BLaER1 (cell line): ENCODE measurements around the gene CFAP99.
A peak's percentile ranks its signal among the peaks of the same experiment; 100 is the strongest.
"Not testable (repeated sequence)": the region's sequence is repeated elsewhere in the genome, so short reads cannot be mapped to it uniquely, and the experiment has no call there.

Source experiments
- H3K27ac ChIP-seq: shearing (Covaris generic); formaldehyde crosslinking; 2 replicates; pipeline ENCODE4 v1.8.1; 2022
- H3K27me3 ChIP-seq: shearing (Covaris generic); formaldehyde crosslinking; 2 replicates; pipeline ENCODE4 v1.8.1; 2022
- H3K36me3 ChIP-seq: shearing (Covaris generic); formaldehyde crosslinking; 2 replicates; pipeline ENCODE4 v1.8.1; 2022
- H3K4me1 ChIP-seq: shearing (Covaris generic); formaldehyde crosslinking; 2 replicates; pipeline ENCODE4 v1.8.1; 2022
- H3K4me2 ChIP-seq: shearing (Covaris generic); formaldehyde crosslinking; 2 replicates; pipeline ENCODE4 v1.8.1; 2022
- H3K4me3 ChIP-seq: shearing (Covaris generic); formaldehyde crosslinking; 2 replicates; pipeline ENCODE4 v1.8.1; 2022
- H3K9ac ChIP-seq: shearing (Covaris generic); formaldehyde crosslinking; 2 replicates; pipeline ENCODE4 v1.8.1; 2022
- H3K9me3 ChIP-seq: shearing (Covaris generic); formaldehyde crosslinking; 2 replicates; pipeline ENCODE4 v1.8.1; 2022
- H4K20me1 ChIP-seq: shearing (Covaris generic); formaldehyde crosslinking; 2 replicates; pipeline ENCODE4 v1.8.1; 2022
- Cebpa-rat ChIP-seq: shearing (Covaris generic); IDR thresholded peaks from 2 replicates; pipeline ENCODE4 v1.8.1; 2022

The CFAP99 gene

GRCh38 chr4:2418650-2419571, at the start of gene CFAP99:
CFAP99 (plus strand) TSS chr4:2418955.
- Histone ChIP-seq H3K36me3 (no peaks in the 10 kb centered on the region), H3K9ac (no peak within 1 kb of the TSS), H3K4me3 (peak within 1 kb of the TSS; percentile 70), H3K27ac (no peak within 1 kb of the TSS), H3K4me1 (peaks cover 55% of the 10 kb centered on the region), H4K20me1 (peaks cover 47% of the 10 kb centered on the region), H3K27me3 (peaks cover 83% of the 10 kb centered on the region), H3K4me2 (peak within 1 kb of the TSS; percentile 92), H3K9me3 (no peaks in the 10 kb centered on the region)
- TF ChIP-seq Cebpa-rat: no peak

- Histone ChIP-seq H3K9me3 (peaks cover 55% of the 10 kb centered on the region), H3K4me2 (no peak overlapping the region), H4K20me1 (no peaks in the 10 kb centered on the region), H3K27ac (no peak overlapping the region), H3K9ac (no peak overlapping the region), H3K36me3 (no peaks in the 10 kb centered on the region), H3K4me1 (peaks cover 10% of the 10 kb centered on the region; the same call in 1 of the 2 replicates), H3K4me3 (no peak overlapping the region), H3K27me3 (no peaks in the 10 kb centered on the region)
- no peak for TF ChIP-seq Cebpa-rat
These were observed 48.0 kb upstream of the CFAP99 start for GRCh38 chr4:2370597-2371320.

DNA sequence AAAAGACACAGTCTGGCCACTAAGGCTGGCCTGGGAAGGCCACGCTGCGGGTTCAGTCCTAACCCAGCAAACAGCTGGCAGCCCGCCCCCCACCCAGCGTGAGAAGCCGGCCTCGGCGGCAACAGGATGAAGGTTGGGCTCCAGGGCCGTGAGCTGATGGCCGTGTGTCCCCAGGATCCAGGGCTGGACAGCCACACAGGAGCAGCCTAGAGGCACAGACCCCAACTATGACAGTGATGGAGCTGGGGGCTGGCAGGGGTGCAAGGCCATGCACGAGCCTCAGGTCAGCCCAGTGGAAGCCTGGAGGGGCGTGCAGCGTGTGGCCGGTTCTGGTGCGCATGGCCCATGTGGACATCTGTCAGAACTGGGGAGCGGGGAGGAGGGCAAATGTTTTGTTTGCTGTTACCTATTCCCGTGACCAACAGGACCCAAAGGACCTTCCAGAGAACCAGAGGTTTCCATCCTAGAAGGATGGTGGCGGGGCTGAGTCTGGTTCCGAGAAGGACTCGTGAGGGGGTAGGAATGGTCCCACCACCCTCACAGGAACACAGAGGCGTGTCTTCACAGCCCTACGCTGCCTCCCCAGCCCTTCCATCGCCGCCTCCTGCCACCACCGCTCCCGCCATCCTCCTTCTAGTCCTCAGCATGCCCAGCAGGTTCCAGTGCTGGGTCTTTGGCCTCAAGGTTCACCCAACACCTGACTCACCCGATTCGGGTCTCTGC, 46.8 kb upstream of the CFAP99 start:
- H4K20me1 ChIP-seq: no peaks in the 10 kb centered on the region
- no peaks in the 10 kb centered on the region for H3K27me3 ChIP-seq
- no peaks in the 10 kb centered on the region for H3K36me3 ChIP-seq
- no peak overlapping the region for H3K4me2 ChIP-seq
- H3K4me1 ChIP-seq: no peaks in the 10 kb centered on the region
- H3K27ac ChIP-seq: no peak overlapping the region
- H3K9me3 ChIP-seq: peaks cover 55% of the 10 kb centered on the region
- no peak overlapping the region for H3K4me3 ChIP-seq
- no peak for TF ChIP-seq Cebpa-rat
- no peak overlapping the region for H3K9ac ChIP-seq

- Histone ChIP-seq H3K27me3 (no peaks in the 10 kb centered on the region), H4K20me1 (no peaks in the 10 kb centered on the region), H3K4me1 (no peaks in the 10 kb centered on the region), H3K4me3 (no peak overlapping the region), H3K36me3 (no peaks in the 10 kb centered on the region), H3K4me2 (no peak overlapping the region), H3K9ac (no peak overlapping the region), H3K27ac (no peak overlapping the region), H3K9me3 (peaks cover 55% of the 10 kb centered on the region)
- no peak for TF ChIP-seq Cebpa-rat
These were observed 46.2 kb upstream of the CFAP99 start for GRCh38 chr4:2372488-2373030.

DNA sequence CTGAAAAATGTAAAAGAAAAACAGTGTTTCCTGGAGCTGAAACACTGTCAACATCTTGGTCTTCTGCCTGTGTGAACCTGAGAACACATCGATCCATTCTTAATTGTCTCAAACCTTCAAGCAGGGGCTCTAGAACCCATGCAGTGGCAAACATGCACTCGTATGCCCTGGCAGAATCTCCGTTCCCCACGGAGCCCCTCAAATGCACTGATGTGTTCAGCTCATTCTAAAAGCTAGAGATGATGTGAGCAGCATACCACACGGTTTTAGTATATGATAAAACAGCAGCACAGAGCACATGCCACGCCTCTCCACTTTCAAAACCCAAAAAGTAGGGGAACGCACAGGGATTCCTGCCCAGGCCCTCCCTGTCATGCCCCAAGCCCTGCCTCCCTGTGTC, 45.2 kb upstream of the CFAP99 start:
- no peaks in the 10 kb centered on the region for H4K20me1 ChIP-seq
- no peak overlapping the region for H3K4me2 ChIP-seq
- no peaks in the 10 kb centered on the region for H3K36me3 ChIP-seq
- H3K27ac ChIP-seq: no peak overlapping the region
- peaks cover 50% of the 10 kb centered on the region for H3K9me3 ChIP-seq
- TF ChIP-seq Cebpa-rat: no peak
- H3K9ac ChIP-seq: no peak overlapping the region
- H3K4me1 ChIP-seq: no peaks in the 10 kb centered on the region
- H3K27me3 ChIP-seq: no peaks in the 10 kb centered on the region
- H3K4me3 ChIP-seq: no peak overlapping the region

GRCh38 chr4:2375427-2375826, 43.3 kb upstream of the CFAP99 start:
- Histone ChIP-seq H3K36me3 (no peaks in the 10 kb centered on the region), H3K4me2 (no peak overlapping the region), H3K9me3 (peaks cover 39% of the 10 kb centered on the region), H4K20me1 (no peaks in the 10 kb centered on the region), H3K27me3 (no peaks in the 10 kb centered on the region), H3K4me1 (no peaks in the 10 kb centered on the region), H3K9ac (no peak overlapping the region), H3K4me3 (no peak overlapping the region), H3K27ac (no peak overlapping the region)
- no peak for TF ChIP-seq Cebpa-rat

DNA sequence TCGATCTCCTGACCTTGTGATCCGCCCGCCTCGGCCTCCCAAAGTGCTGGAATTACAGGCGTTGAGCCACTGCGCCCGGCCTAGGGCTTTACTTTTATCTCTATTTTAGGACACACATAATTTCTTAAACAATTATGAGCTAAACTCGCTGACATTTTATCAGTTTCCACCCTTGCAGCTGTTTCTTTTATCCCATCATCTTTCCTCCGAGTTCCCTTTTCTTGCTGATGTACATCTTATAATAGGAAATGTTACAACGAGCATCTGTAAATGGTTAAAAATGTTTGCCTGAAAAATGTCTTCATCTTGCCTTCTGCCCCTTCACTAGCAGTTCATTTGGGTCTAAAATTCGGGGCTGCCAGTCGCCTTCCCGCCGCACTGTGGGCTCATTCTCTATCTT, 41.5 kb upstream of the CFAP99 start:
- H3K9ac ChIP-seq: no peak overlapping the region
- no peaks in the 10 kb centered on the region for H3K27me3 ChIP-seq
- H3K27ac ChIP-seq: no peak overlapping the region
- no peaks in the 10 kb centered on the region for H3K4me1 ChIP-seq
- no peaks in the 10 kb centered on the region for H3K36me3 ChIP-seq
- H3K4me3 ChIP-seq: no peak overlapping the region
- no peak for TF ChIP-seq Cebpa-rat
- H4K20me1 ChIP-seq: no peaks in the 10 kb centered on the region
- H3K4me2 ChIP-seq: no peak overlapping the region
- peaks cover 34% of the 10 kb centered on the region for H3K9me3 ChIP-seq

DNA sequence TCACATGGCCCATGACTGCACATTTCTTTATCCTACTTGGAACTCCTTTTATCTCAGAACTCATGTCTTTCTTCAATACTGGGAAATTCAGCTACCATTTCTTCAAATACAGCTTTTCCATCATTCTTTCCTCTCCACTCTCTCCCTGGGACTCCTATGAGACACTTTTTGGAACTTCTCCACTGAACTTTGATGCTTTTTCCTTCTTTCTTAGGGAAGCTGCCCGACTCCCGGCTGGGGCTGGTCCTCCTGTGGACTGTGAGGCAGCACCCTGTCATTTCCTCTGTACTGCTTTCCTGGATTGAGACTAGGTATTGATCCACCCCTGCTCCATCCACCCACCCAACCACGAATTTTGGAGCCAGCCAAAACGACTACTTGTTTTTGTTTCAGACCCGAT, 40.4 kb upstream of the CFAP99 start:
- Histone ChIP-seq H3K36me3 (no peaks in the 10 kb centered on the region), H3K9ac (no peak overlapping the region), H3K27ac (no peak overlapping the region), H3K4me3 (no peak overlapping the region), H3K4me2 (no peak overlapping the region), H3K27me3 (no peaks in the 10 kb centered on the region), H3K4me1 (no peaks in the 10 kb centered on the region), H4K20me1 (no peaks in the 10 kb centered on the region), H3K9me3 (peaks cover 23% of the 10 kb centered on the region)
- TF ChIP-seq Cebpa-rat: no peak

DNA sequence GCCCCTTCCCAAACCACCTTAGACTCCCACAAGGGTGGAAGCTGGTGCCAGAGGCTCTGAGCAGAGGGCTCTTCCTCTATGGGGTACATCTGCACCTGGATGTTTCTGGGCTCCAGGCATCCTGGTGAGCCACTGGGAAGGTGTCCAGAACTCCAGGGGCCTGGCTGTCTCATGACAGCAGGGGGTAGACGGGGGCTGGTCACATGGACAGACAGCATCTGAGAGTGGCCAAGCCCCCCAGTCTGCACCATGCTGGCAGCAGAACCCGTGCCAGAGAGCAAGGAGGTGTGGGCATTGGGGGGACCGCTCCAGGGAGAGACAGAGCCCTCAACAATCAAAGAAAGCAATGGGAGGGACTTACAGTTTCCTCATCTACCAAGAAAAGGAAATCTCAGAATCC, 39.9 kb upstream of the CFAP99 start:
- H3K4me3 ChIP-seq: no peak overlapping the region
- H3K36me3 ChIP-seq: no peaks in the 10 kb centered on the region
- H3K9ac ChIP-seq: no peak overlapping the region
- H4K20me1 ChIP-seq: no peaks in the 10 kb centered on the region
- no peak overlapping the region for H3K27ac ChIP-seq
- H3K9me3 ChIP-seq: peaks cover 18% of the 10 kb centered on the region
- no peaks in the 10 kb centered on the region for H3K27me3 ChIP-seq
- H3K4me2 ChIP-seq: no peak overlapping the region
- no peaks in the 10 kb centered on the region for H3K4me1 ChIP-seq
- TF ChIP-seq Cebpa-rat: no peak

DNA sequence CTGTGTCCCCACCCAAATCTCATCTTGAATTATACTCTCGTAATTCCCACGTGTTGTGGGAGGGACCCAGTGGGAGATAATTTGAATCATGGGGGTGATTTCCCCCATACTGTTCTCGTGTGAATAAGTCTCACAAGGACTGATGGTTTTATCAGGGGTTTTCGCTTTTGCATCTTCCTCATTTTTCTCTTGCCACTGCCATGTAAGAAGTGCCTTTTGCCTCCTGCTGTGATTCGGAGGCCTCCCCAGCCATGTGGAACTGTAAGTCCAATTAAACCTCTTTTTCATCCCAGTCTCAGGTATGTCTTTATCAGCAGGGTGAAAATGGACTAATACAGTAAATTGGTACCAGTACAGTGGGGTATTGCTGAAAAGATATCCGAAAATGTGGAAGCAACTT, 38.2 kb upstream of the CFAP99 start:
- H3K27me3 ChIP-seq, H3K9me3 ChIP-seq, H3K4me2 ChIP-seq, H4K20me1 ChIP-seq, H3K9ac ChIP-seq, H3K4me3 ChIP-seq, H3K36me3 ChIP-seq, H3K4me1 ChIP-seq, H3K27ac ChIP-seq: not testable (repeated sequence)

DNA sequence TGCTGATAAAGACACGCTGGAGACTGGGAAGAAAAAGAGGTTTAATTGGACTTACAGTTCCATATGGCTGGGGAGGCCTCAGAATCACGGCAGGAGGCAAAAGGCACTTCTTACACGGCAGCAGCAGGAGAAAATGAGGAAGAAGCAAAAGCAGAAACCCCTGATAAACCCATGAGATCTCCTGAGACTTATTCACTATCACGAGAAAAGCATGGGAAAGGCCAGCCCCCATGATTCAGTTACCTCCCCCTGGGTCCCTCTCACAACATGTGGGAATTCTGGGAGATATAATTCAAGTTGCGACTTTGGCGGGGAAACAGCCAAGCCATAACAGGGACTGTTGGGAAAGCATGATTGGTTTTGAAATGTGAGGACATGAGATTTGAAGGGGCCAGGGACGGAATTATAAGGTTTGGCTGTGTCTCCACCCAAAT, 36.0 kb upstream of the CFAP99 start:
- not testable (repeated sequence) for H3K9me3 ChIP-seq, H3K4me1 ChIP-seq, H3K27ac ChIP-seq, H4K20me1 ChIP-seq, H3K36me3 ChIP-seq, H3K4me2 ChIP-seq, H3K27me3 ChIP-seq, H3K4me3 ChIP-seq, H3K9ac ChIP-seq

DNA sequence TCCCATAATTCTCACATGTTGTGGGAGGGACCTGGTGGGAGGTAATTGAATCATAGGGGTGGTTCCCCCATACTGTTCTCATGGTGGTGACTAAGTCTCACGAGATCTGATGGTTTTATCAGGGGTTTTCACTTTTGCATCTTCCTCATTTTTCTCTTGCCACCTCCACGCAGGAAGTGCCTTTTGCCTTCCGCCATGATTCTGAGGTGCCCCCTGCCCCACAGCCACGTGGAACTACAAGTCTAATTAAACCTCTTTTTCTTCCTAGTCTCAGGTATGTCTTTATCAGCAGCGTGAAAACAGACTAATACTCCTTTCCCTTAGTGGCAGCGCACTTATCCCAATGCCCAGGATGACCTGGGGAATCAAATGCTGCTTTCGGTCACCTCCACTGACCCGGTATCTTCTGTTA, 35.5 kb upstream of the CFAP99 start:
- not testable (repeated sequence) for H3K4me2 ChIP-seq, H3K27me3 ChIP-seq, H3K9me3 ChIP-seq, H3K4me1 ChIP-seq, H4K20me1 ChIP-seq, H3K27ac ChIP-seq, H3K4me3 ChIP-seq, H3K9ac ChIP-seq, H3K36me3 ChIP-seq
